Activated T-cell treated with anti-CD3 and anti-CD28 coated beads for 1 hour (primary cell): ENCODE results near the gene C16orf92.
"Not testable (repeated sequence)": the region's sequence is repeated elsewhere in the genome, so short reads cannot be mapped to it uniquely, and the experiment has no call there.

Source experiments
- DNase-seq: peaks from one replicate; pipeline ENCODE4 v3.0.0-alpha.2; 2020; ENCODE audit warnings: low read depth

The C16orf92 gene

GRCh38 chr16:30027588-30028437, 4.8 kb downstream of the C16orf92 start:
- DNase-seq, result no peak

DNA sequence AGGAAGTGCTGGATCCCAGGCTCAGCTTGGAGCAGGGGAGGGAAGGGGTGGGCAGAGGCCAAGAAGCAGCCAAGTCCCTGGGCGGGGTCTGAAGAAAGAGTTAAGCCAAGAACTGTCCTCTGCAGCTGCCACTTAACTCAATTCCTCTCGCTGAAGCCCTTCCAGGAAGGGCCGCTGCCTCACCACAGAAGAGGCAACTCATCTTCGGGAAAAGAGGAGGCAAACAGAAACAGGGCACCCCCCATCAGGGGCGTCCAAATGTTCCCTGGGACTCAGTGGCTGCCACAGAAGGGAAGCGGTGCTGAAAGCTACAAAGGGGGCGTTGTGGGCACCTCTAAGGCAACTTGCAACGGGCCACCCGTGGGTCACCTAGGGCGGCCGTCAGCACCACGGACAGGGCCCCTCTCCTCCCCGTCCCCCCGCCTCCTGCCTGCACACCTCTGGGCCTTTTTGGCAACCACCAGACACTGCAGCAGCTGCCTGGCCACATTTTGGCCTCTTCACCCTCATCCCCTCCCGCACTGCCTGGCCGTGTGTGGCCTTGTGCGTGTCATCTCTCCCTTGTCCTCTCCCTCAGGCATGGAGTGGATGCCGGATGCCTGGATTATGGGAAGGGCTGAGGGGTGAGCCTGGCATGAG, 5.6 kb downstream of the C16orf92 start:
- no peak for DNase-seq

GRCh38 chr16:30030011-30030685, 7.2 kb downstream of the C16orf92 start:
- no peak for DNase-seq

DNA sequence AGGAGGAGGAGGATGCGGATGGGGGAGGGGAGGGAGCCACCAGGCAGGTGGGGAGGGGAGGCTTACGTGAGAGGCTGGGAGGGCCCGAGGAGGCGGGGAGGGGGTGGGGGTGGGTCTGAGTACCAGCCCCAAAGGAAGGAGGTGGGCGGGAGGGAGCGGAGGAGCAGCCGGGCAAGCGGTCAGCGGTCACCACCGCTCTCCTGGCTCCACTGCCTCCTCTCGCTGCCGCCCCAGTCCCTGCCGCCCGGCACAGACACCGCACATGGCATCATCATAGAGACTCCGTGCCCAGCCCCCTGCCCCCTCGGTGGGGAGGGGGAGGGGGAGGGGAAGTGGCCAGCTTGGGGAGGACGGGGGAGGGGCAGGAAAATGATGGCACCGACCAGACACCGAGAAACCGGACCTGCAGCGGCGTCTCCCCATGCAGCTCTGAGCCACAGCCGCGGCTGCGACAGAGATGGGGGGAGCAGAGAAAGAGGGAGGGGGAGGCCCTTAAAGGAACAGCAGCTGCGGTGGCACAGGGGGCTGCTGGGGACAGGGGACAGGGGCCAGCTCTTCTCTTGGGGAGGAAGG, 7.9 kb downstream of the C16orf92 start, which contains the start of gene TLCD3B:
TLCD3B (minus strand) TSS at position 431 of the 573 bp plus-strand sequence. CDS start 744 bp downstream, outside the sequence.
- DNase-seq, result no peak

DNA sequence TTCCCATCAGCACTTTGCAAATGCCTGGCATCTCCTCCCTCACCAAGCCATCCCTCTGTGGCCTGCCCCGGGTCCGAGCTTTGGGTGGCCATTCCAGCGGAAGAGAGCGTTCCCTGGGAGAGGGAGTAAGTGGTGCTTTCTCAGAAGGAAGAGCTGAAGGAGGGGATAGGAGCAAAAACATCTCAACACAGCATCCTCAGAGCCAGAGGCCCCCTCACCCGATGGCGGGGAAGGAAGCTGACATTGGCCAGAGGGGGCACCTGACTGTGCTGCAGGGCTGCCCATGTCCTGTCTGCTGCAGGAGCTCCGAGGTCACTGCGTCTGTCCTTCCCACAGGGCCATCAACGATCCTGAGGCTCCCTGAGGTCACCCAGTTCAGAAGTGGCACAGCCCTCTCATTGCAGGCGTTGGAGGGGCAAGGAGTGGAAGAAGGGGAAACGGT, 8.5 kb downstream of the C16orf92 start:
- no peak for DNase-seq

DNA sequence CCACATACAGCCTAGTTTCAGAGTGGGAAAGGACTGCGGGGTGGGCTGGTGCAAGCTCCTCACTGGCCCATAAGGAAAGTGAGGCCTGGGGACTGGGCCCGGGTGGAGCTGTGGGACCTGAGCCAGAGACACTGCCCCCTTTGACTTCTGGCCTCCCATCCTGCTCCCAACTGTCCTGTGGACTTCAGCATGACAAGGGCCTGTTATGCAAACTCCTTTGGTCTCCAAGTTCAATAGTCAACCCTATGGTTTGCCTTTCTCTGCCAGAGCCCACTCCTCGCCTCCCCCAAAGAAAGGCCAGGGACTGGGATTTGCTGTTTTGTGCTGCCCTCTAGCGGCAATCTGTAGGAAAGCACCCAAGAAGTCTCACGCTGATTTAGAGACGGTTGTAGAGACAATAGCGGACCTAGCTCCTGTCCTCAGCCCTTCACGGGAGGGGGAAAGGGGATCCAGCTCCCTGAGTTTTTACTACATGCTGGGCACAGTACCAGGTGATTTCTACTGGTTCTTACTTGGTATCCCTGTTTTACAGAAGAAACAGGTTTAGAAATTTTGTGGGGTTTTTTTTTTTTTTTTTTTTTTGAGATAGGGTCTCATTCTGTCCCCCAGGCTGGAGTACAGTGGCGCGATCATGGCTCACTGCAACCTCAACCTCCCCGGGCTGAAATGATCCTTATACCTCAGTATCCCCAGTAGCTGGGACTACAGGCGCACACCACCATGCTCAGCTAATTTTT, 9.3 kb downstream of the C16orf92 start:
- peak; percentile 37 for DNase-seq

DNA sequence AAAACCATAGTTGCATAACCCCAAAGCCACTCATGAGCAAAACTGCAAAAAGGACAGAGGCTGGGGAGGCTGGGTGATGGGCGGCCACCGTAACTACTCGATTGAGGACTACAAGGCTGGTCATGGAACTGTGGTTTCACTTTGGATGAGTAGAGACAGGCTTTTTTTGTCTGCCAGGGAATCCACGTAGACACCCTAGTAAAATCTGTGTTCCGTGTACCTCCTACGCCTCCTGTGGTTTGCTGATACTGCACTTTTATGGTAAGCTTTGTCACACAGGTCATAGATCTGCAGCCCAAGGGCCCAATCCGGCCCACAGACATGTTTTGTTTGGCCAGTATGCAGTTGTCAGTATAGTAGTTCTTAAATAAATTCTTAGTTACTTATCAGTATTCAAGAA, 10.3 kb downstream of the C16orf92 start:
- no peak for DNase-seq

DNA sequence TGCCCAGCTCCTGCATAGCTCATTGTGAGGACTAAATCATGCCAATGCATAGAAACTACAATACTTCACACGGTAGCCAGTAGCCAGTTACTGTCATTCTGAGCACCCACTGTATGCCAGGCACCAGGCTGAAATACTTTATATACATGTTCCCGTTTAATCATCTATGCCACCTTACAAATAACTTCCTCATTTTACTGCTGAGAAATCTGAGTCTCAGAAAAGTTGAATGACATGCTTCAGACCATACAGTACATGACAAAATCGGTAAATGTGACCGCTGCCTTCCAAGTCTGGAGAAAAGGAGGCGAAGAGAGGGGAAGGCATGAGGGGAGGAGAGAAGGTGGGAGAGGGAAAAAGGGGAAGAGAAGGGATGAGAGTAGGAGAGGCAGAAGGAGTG, 17.2 kb downstream of the C16orf92 start:
- no peak for DNase-seq

GRCh38 chr16:30040690-30041089, 17.7 kb downstream of the C16orf92 start:
- not testable (repeated sequence) for DNase-seq

DNA sequence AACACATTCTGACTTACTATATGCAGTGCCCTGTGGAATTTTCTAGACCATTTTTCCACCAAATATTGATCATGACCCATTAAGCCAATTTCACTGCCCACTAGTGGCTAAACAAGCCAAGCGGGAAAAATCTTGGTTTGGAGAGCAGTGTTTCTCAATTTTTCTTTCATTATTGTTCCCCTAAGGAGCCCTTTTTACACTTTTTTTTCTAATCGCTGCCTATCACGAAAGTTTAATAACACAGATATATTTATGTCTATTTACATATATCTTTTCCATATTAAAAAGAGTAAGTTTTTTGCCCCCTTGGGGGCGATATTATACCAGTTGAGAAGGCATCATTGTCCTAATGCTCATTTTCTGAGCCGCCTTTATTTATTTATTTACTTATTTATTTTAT, 18.8 kb downstream of the C16orf92 start:
- DNase-seq, result no peak

DNA sequence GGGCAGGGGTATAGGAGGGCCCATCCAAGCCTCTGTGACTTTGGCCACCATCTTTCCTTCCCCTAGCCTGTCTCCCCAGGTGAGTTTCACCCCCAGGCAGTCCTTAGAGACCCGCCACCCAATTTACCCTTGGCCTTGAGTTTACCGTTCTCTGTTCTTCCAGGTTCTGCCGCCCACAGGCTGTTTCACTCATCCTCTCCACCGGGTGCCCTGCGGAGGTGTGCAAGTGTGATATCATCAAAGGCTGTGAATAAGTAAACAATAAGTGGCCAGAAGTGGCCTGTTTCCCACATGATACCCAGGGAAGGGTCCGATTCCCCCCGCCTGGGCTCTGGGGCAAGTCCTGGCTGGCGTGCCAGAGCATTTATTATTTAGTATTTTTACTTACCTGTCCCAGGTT, 23.2 kb downstream of the C16orf92 start:
- no peak for DNase-seq

GRCh38 chr16:30046588-30046987, 23.6 kb downstream of the C16orf92 start:
- DNase-seq, result no peak

DNA sequence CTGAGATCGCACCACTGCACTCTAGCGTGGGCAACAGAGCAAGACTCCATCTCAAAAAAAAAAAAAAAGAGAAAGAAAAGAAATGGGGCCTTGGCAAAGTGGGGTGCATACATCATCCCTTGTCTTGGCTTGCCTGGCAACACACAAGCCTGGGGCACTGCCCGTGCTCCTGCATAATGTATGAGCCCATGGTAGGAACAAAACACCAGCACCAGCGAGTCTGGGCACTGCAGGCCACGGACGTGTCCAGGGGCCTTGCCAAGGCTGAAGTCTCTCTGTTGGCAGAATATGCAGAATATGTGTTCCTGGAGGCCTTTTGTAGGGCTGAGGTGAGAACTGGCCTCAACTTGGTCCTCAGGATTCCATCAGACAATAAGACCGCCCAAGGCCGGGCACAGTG, 26.9 kb downstream of the C16orf92 start:
- DNase-seq, result no peak

DNA sequence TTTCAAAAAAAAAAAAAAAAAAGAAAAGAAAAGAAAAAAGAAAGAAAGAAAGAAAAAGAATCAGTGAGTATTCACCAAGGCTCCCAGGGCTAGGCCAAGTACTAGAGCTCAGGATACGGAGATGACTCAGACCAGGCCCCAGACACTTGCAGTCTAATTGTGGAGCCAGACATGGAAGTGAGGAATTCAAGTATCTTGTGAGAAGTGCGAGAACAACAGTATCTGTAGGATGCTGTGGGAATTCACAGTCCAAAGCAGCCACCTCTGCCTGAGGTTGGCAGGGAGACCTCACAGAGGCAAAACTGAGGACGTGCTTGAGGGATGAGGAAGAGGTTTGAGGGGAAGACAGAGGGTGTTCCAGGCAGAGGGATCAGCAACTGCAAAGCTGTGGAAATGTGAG, 28.5 kb downstream of the C16orf92 start:
- DNase-seq, result no peak

DNA sequence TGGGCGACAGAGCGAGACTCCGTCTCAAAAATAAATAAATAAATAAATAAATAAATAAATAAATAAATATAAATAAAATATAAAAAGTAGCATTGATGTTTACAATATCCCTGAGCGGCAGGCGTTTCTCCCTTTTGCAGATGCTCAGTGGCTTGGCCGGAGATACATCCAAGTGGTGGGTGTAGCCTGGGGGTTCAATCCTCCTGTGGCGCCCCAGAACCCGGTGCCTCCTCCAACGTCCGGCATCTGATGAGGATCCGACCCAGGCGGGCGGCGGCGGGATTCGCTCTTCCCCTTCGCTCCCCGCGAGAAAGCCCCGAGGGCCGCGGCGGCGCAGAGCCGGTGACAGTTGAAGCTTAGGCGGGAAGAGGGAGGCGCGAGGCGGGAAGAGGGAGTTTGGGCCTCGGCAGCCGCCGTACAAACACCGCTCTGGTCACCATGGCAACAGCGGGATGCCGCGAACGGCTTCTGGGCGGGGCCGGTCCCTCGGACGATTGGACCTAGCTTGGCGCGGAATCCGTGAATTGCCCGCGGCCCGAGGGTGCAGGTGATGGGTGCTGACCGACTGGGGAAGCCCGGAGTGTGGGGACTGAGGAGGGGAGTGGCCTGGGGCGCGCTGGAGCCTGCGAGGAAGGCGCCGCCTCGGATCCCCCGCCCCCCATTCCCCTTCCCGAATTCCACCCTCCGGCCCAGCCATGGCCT, 29.8 kb downstream of the C16orf92 start:
- DNase-seq, result peak; percentile 85

GRCh38 chr16:30053376-30054015, 30.5 kb downstream of the C16orf92 start:
- DNase-seq, result no peak

- no peak for DNase-seq
Measured at GRCh38 chr16:30054451-30054850, 31.5 kb downstream of the C16orf92 start.

- DNase-seq, result peak; percentile 27
Measured at GRCh38 chr16:30054959-30055553, 32.1 kb downstream of the C16orf92 start.

GRCh38 chr16:30060346-30060745, 37.3 kb downstream of the C16orf92 start:
- no peak for DNase-seq
